ENCODE results near the gene IL23R.

Gene IL23R

GRCh38 chr1:67239738-67240137, 73.5 kb downstream of the IL23R start:
- DNase-seq (ENCODE audit: low read depth), result no peak

- no peak for DNase-seq (ENCODE audit: low read depth)
Observed at GRCh38 chr1:67241200-67241746, 75.0 kb downstream of the IL23R start.

GRCh38 chr1:67242016-67242415, 75.8 kb downstream of the IL23R start:
- no peak for DNase-seq (ENCODE audit: low read depth)

GRCh38 chr1:67250051-67250653, 83.9 kb downstream of the IL23R start:
- DNase-seq (ENCODE audit: low read depth), result no peak

GRCh38 chr1:67256291-67257172, 90.3 kb downstream of the IL23R start:
- no peak for DNase-seq (ENCODE audit: low read depth)

- no peak for DNase-seq (ENCODE audit: low read depth)
Observed at GRCh38 chr1:67257173-67257535, 90.9 kb downstream of the IL23R start.

GRCh38 chr1:67261680-67262079, 95.4 kb downstream of the IL23R start:
- no peak for DNase-seq (ENCODE audit: low read depth)

GRCh38 chr1:67262735-67263134, 96.5 kb downstream of the IL23R start:
- no peak for DNase-seq (ENCODE audit: low read depth)

GRCh38 chr1:67264152-67264551, 97.9 kb downstream of the IL23R start:
- no peak for DNase-seq (ENCODE audit: low read depth)

- DNase-seq (ENCODE audit: low read depth), result no peak
Observed at GRCh38 chr1:67264899-67265298, 98.6 kb downstream of the IL23R start.

GRCh38 chr1:67269061-67269460, 102.8 kb downstream of the IL23R start:
- no peak for DNase-seq (ENCODE audit: low read depth)

GRCh38 chr1:67270541-67270940, 104.3 kb downstream of the IL23R start:
- DNase-seq (ENCODE audit: low read depth), result no peak

- DNase-seq (ENCODE audit: low read depth), result no peak
Observed at GRCh38 chr1:67273591-67273990, 107.3 kb downstream of the IL23R start.

GRCh38 chr1:67274623-67275325, 108.5 kb downstream of the IL23R start:
- no peak for DNase-seq (ENCODE audit: low read depth)

GRCh38 chr1:67280696-67281095, 114.4 kb downstream of the IL23R start:
- DNase-seq (ENCODE audit: low read depth), result no peak

GRCh38 chr1:67281244-67281643, 115.0 kb downstream of the IL23R start:
- no peak for DNase-seq (ENCODE audit: low read depth)

GRCh38 chr1:67285780-67286488, 119.7 kb downstream of the IL23R start:
- no peak for DNase-seq (ENCODE audit: low read depth)

- no peak for DNase-seq (ENCODE audit: low read depth)
Observed at GRCh38 chr1:67290236-67290635, 124.0 kb downstream of the IL23R start.

- no peak for DNase-seq (ENCODE audit: low read depth)
Observed at GRCh38 chr1:67294836-67295617, 128.8 kb downstream of the IL23R start.

GRCh38 chr1:67298762-67299161, 132.5 kb downstream of the IL23R start:
- no peak for DNase-seq (ENCODE audit: low read depth)

GRCh38 chr1:67299296-67299695, 133.0 kb downstream of the IL23R start:
- DNase-seq (ENCODE audit: low read depth), result no peak
